SIG-M5 treated with dmso at 0.1 percent for 504 hours (cell line): ENCODE results near the gene NAGA.
"Not testable (repeated sequence)": the region's sequence is repeated elsewhere in the genome, so short reads cannot be mapped to it uniquely, and the experiment has no call there.

ENCODE experiments used
- DNase-seq: peaks from one replicate; lab custom pipeline; 2025; ENCODE audit not compliant: unreplicated experiment; lab: John Stamatoyannopoulos, UW

The NAGA gene

GRCh38 chr22:42070517-42071422 lies at the start of gene NAGA:
Gene NAGA, minus strand, starts transcription at chr22:42070812. Its CDS starts 515 bp downstream, at chr22:42070297.
- peak; percentile 93 for DNase-seq

DNA sequence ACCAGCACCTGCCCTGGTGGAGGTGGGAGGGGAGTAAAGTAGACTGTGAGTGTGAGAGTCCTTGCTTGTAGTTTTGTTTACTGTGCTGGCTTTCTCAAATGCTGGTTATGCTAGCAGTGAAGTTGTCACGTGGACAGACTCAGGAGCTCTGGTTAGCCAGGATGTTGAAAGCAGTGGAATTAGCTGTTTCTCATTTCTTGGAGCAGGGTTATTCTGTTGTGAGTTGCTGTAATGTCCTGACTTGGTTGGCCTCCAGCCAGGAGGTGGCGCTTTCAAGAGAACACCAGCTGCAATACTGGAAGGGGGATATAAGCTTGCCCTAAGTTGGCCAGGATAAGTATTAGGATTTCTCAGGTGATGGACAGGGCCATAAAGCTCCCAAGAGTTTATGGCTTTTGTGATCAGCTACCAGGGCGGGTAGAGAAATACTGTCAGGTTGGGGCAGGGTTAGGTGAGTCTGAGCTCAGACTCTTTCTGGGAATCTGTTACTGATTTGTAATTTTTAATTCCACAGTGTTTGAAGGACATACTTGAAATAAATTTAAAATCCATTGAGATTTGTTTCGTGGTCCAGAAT lies 46.3 kb upstream of the NAGA start:
- DNase-seq, result no peak

GRCh38 chr22:42115420-42115830 lies 44.8 kb upstream of the NAGA start:
- not testable (repeated sequence) for DNase-seq

DNA sequence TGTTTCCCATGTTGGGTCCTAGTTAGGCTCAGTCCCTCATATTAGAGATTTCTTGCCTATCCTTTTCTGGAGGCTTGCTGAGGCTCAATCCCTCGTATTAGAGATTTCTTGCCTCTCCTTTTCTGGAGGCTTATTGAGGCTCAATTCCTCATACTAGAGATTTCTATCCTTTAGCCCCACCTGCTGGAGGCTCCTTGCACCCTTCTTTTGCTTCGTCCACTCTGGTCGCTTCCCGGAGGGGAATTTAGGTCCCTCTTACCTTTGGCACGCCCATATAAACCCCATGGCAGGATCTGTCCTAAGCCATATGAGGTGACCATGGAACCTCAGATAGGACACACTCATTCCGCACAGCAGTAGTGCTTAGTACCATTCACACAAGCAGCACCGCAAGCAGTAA lies 44.1 kb upstream of the NAGA start:
- no peak for DNase-seq

- DNase-seq, result not testable (repeated sequence)
These were observed 42.2 kb upstream of the NAGA start for GRCh38 chr22:42112793-42113192.

- DNase-seq, result no peak
These were observed 41.2 kb upstream of the NAGA start for GRCh38 chr22:42111798-42112197.

GRCh38 chr22:42108848-42109247 lies 38.2 kb upstream of the NAGA start:
- no peak for DNase-seq

DNA sequence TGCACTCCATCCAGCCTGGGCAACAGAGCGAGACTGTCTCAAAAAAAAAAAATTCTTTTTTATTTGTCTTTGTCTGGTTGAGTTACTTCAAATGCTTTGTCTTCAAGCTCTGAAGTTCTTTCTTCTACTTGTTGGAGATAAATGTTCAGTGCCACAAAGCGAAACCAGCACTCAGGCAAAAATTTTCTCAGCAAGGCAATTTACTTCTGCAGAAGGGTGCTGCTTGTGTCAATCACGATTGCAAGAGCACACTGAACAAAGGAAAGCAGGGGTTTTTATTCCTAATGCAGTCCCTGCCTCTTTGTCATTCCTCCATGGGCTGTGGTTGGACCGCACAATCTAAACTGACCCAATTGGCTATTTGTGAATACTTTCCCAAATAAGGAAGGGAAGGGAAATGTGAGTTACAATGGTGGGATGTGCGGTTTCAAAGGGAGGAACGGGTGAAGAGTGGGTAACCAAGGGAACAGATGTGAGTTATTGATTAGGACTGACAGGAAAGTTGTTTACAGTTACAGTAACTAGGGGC lies 33.8 kb upstream of the NAGA start:
- DNase-seq, result not testable (repeated sequence)

DNA sequence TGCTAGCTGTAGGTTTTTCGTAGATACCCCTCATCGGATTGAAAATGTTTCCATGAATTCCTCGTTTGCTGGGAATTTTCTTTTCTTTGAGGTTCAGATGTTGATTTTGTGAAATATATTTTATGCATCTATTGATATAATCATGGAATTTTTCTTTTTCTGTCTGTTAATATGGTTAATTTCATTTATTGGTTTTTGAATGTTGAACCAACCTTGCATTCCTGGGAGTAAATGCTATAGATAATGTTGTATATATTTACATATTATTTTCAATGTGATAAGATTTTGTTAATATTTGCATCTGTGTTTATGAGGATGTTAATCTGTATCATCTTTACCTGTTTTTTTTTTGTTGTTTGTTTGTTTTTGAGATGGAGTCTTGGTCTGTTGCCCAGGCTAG lies 30.6 kb upstream of the NAGA start:
- no peak for DNase-seq

DNA sequence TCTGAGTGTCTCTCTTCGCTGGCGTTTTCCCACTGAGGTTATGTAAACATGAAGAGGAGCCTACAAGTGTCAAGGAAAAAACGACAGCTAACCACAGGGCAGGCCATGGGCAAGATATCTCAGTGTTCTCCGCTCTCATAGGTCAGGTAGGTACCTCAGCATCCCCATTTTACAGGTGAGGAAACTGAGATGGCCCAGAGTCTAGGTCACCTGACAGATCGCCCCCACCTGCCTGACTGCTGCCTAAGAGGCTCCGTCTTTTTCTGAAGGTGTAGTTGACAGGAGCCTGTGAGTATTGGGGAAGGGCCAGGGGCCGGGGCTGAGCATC lies 20.8 kb upstream of the NAGA start:
- DNase-seq, result no peak

GRCh38 chr22:42090596-42091454 lies 20.2 kb upstream of the NAGA start, which contains the start of gene NDUFA6:
Gene NDUFA6, minus strand, starts transcription at chr22:42090772. Its CDS starts 28 bp downstream, at chr22:42090744.
- DNase-seq, result peak; percentile 97

DNA sequence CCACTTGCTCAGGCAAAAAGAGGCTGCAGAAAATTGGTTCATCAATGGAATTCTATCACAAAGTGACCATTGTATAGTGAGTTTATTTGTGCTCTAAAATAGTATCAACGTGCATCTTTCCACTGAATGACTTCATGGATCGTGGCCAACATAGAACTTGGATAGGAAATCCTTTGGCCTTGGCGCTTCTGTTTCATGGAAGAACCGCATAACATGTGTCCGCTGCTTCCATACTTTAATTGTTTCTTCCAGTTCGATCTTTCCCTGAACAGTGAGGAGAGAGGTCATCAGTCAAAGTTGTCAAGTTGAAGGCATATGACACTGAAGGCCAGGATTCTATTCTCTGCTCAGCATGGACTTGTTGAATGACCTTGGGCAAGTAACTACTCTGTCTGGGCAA lies 15.4 kb upstream of the NAGA start:
- DNase-seq, result no peak

DNA sequence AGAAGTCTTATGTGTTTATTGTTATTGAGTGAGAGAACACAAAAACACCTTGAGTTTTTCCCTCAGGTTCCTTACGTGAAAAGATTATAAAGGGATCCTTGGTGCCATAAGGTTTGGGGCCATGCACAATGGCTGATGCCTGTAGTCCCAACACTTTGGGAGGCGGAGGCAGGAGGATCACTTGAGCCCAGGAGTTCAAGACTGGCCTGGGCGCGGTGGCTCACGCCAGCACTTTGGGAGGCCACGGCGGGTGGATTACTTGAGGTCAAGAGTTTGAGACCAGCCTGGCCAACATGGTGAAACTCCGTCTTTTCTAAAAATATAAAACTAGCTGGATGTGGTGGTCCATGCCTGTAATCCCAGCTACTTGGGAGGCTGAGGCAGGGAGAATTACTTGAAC lies 14.3 kb upstream of the NAGA start:
- no peak for DNase-seq

- DNase-seq, result no peak
These were observed 12.5 kb upstream of the NAGA start for GRCh38 chr22:42083119-42083518.

DNA sequence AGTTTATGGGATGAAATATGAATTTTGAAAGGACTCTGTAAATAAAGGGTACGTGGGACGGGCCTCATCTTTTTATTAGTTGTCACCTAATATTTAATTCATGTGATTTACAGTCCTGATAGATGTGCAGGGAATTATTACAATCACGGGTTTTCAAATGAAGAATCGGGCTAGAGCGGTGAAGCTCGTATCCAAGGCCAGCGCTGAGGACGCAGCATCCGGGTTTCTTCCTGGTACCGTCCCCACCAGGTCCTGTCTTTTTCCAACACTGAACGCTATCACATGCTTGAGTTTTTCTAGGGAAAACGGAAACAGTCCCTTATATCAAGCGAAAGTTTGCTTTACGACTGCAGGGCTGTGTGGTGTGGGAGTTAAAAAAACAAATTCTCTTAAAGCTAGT lies 9.7 kb upstream of the NAGA start:
- no peak for DNase-seq

DNA sequence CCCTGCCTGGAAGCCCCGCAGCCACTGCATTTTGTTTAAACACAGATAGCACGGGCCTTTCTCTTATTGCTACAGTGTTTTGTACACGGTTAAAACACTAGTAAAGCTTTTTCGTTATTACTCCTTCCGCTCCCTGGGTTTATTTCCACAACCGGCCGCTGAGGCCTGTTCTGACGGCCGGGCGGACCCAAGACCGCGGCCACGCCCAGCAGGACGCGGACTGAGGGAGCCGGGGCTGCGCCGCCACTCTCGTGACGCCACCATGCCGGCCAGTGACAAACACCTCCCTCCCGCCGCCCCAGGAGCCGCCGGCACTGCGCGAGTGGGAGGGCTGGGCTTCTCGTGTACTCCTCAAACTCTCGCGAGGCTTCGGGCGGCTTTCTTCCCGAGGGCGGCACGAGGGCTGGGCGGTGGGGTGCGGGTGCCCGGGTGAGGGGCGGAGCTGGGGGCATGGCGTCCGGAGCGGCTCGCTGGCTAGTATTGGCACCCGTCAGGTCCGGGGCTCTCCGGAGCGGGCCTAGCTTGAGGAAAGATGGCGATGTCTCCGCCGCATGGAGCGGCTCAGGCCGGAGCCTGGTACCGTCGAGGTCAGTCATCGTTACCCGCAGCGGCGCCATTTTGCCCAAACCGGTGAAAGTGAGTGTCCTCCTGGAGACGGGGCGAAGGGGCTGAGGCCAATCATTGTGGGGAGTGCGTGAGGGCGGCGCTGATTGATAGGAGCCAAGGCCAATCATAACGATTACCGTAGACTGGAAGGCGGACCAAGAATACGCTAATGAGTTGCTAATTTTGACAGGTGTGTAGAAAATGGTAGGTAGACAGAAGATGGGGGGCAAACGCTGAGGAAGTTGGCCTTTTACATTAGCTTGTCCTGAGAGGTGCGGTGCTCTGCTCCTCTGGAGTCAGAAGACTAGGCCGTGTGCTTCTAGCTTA lies 9.0 kb upstream of the NAGA start, which contains the start of gene SMDT1:
Gene SMDT1 (plus strand): TSS at position 382 of the 933 bp plus-strand sequence. CDS start 69 bp downstream, at position 451.
- DNase-seq, result peak; percentile 94

GRCh38 chr22:42078469-42079318 lies 8.1 kb upstream of the NAGA start:
- DNase-seq, result no peak

GRCh38 chr22:42077486-42078125 lies 7.0 kb upstream of the NAGA start:
- no peak for DNase-seq
